Measurements from ENCODE around the gene PTCSC3.

Gene PTCSC3

GRCh38 chr14:36176524-36176923 is at the start of gene PTCSC3:
Gene PTCSC3, minus strand, starts transcription at chr14:36176722.
- no peak for DNase-seq (ENCODE audit: low spot score)

- DNase-seq (ENCODE audit: low spot score): no peak
These were observed 49.6 kb upstream of the PTCSC3 start for GRCh38 chr14:36226164-36226563.

DNA sequence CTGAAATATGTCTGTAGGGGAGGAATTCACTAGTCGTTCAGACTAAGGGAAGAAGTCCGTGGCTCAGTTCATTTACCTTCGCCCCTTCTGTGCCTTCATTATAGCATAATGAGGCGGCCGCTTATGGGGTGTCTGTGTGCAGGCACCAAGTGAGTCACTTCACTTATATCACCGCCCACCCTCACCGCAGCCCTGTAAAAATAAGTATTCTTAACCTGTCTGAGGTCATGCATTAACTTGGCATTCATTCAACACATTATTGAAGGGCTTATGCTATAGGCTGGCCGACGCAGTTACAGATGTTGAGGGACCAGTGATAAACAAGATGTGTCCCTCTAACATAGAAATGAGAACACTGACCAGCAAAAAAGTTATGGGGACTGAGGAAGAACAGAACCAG is 47.7 kb upstream of the PTCSC3 start:
- DNase-seq (ENCODE audit: low spot score): no peak

GRCh38 chr14:36223558-36223957 is 47.0 kb upstream of the PTCSC3 start:
- DNase-seq (ENCODE audit: low spot score): no peak

DNA sequence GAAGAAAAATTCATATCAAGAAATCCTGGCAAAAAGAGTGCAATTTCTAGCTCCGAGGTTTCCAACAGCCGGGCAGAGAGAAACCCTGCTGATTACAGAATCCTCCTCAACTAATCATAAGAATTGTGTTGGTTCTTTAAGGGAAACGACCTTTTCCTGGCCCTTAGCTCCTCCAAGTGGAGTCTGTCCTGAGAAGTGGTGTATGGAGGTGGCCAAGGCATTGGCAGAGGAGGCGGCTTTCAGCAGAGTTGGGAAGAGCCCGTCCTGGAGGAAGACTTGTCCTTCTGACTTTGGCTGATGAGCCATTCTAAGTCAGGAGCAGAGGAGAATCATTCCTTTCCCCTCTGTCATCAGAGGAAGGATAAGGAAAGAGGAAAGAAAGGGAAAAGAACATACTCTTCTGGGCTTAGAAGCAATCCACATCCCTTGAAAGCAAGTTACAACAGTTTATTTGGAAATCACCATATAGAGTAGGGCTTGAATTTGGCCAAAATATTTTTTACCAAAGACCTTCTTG is 46.5 kb upstream of the PTCSC3 start:
- DNase-seq (ENCODE audit: low spot score): no peak

DNA sequence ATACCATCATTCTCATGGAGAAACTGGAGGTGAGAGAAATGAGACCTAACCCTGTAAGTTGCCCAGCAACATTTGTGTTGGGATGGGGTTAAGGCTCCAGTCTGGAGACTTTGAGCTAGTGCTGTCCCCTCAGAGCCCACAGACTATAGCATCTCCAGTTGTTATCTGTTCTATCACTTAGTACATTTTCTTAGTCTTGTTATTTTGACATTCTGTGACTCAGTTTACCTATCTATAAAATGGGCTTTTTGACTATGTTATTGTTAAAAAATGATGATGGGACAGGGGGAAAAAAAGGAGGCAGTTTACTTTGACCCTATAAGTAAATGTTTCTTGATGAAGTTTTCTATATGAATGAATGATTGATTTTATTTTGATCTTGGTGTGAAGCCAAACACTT is 45.8 kb upstream of the PTCSC3 start:
- no peak for DNase-seq (ENCODE audit: low spot score)

- no peak for DNase-seq (ENCODE audit: low spot score)
These were observed 44.6 kb upstream of the PTCSC3 start for GRCh38 chr14:36221112-36221511.

DNA sequence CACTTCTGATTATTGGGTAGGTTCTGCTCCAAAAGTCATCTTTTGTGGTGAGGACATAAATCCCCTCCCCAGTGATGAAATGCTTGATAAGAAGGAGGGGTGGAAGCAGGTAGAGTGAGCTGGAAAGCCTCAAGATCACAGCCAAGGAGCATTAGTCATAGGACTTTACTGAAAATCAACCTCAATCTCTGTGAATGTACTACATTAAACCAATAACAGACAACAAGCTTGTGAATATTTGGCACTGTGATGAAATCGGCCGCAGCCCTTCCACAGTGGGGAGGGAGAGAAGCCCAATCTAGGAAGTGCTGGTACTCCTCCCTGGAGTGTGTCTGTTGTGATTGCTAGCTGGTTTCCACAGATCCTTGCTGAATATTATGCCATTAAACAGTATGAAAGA is 41.2 kb upstream of the PTCSC3 start:
- no peak for DNase-seq (ENCODE audit: low spot score)

- DNase-seq (ENCODE audit: low spot score): no peak
These were observed 40.5 kb upstream of the PTCSC3 start for GRCh38 chr14:36217027-36217426.

DNA sequence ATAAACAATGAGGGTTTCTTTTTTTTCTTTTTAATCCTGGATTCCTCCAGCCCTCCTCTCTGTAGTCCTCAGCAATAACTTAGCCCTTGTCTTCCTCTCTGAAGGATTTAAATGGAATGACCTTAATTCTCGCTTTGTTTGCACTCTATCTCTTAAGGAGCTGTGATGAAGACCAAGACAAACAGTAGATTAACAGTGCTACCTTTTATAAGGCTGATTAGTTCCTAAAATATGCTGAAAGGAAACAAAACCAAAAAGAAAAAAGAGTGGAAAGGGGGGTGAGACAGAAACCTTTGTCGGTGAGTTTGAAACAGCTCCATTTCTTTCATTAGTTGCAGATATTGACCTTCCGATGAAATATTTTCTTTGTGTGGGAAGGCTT is 38.7 kb upstream of the PTCSC3 start:
- DNase-seq (ENCODE audit: low spot score): no peak

GRCh38 chr14:36214476-36215216 is 38.1 kb upstream of the PTCSC3 start:
- no peak for DNase-seq (ENCODE audit: low spot score)

DNA sequence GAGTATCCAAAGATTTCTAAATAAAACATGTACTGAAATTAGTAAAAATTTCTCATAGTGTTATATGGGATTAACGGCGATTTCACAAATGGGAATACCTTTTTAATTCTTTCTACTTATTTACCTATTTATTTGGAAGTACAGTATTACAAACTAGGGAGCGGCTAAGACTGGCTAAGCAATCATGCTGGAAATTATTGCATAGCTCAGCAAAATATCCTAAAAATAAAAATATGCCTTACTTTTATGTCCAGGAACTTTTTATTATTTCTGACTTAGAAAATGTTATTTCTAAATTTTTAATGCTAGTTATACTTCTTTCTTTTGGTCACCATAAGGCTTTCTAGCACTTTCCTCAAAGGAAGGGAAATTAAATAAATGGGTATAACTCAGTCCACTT is 36.5 kb upstream of the PTCSC3 start:
- no peak for DNase-seq (ENCODE audit: low spot score)

DNA sequence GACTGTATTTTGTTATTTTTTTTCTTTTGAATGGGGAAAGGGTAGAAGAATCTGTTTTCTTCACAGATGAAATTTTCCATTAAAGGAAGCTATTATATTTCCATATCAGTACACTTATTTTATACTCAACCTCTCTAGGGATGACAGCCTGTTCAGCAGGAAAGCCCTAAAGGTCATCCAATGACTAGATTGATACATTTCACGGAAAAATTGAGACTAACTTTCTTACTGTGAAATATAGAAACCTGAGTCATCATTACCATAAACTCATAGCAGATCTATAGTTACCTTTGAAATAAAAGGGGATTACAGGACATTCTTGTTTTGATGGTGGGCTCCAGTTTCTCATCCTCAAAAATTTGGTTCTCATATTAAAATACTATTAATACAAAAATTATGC is 36.1 kb upstream of the PTCSC3 start:
- no peak for DNase-seq (ENCODE audit: low spot score)

DNA sequence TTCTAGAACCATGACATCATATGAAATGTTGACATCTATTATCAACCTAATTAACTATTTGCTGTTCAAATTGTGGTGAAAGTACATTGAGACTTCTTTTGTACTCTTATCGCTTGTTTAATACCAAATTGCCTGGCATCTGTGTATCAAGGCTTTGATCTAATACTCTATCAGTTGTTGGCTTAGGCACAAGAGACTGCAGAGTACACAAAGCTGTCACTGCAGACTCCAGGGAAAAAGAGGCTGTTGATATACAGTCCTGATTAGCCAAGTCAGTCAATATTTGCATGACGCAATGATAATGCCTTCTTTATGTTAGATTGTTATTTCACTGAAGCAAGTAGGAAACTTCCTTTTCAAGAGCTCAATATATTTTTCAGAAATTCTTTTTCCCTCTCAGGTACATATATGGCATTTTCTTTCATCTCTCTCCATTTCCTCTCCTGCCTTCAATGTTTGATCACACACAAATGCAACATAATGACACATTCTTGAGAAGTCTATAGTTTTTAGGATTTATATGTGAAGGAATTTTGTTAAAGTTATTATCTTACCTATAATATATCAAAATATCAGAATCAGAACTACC is 32.3 kb upstream of the PTCSC3 start:
- peak; percentile 11 for DNase-seq (ENCODE audit: low spot score)

DNA sequence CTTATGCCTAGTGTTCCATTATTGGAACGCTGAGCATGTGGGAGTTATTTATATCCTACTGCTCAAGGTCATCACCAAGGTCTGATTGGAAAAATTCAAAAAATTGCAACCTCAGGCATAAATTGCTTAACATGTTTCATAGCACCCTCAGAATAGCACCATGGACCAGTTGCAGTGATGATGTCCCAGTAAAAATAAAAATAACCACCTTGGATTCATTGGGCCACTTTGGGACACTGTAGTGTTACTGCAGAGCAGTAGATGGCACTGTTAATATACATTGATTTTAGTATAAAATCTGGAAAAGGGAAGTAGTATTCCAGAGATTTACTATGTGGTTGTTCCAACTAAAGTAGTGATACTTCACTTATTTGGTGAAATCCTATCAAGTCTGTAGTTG is 31.0 kb upstream of the PTCSC3 start:
- DNase-seq (ENCODE audit: low spot score): no peak

DNA sequence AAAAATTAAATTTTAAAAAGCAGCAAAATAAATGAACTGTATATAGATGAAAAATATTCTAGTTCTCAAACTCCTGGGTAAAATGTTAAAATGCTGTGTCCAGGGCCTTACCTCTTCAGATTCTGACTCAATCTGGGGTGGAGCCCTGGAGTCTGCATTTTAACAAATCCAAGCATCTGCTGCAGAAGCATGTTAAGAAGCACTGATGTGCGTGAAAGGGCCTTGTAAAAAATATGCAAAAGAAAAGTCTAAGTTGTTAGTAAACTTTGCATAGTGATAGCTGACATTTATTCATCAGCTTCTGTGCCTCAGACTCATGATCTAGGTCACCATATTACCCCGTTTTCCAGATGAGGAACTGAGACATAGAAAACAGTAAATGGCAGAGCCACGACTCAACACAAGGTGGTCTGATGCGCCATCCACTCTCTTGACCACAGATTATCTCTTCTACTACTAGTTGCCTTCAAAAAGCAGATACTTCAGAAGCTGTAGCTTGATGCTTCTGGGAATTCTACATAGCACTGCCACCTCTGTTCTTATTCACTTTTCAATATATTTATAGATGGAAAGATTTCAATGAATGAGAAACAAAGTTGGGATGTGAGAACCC is 28.0 kb upstream of the PTCSC3 start:
- DNase-seq (ENCODE audit: low spot score): no peak

GRCh38 chr14:36198378-36198777 is 21.9 kb upstream of the PTCSC3 start:
- DNase-seq (ENCODE audit: low spot score): no peak

- DNase-seq (ENCODE audit: low spot score): no peak
These were observed 18.1 kb upstream of the PTCSC3 start for GRCh38 chr14:36194663-36195062.

- DNase-seq (ENCODE audit: low spot score): no peak
These were observed 16.0 kb upstream of the PTCSC3 start for GRCh38 chr14:36192530-36192929.

DNA sequence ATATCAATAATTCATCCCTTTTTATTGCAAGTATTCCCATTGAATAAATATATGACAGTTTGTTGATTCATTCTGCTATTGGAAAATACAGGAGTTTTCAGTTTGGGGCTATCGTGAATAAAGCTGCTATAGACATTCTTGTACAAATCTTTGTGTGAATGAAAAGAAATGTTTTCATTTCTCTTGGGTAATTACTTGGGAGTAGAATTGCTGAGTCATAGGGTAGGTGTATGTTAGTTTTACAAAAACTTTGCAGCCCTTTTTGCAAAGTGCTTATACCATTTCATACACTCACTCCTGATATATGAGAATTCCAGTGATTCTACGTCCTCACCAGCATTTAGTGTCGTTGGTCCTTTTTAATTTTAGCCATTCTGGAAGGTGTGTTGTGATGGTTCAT is 6.9 kb upstream of the PTCSC3 start:
- DNase-seq (ENCODE audit: low spot score): no peak

DNA sequence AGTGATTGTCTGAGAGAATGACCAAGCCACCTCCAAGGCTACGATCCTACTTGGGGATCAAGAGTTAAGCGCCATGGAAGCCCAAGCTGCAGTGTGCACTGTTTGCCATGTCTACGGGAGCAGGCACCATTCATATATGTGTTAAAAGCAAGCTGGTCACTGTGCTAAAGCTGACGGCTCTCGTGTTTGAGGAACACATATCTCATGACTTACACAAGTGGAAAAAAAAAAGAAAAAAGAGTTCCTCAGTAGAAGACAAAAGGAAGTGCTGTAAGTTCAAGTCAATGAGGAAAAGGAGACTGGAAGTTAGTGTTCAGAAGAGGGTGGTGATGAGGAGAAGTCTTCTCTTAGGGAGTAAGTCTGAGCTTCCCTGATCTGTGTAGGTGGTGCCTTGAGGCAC is 4.9 kb upstream of the PTCSC3 start:
- DNase-seq (ENCODE audit: low spot score): no peak

DNA sequence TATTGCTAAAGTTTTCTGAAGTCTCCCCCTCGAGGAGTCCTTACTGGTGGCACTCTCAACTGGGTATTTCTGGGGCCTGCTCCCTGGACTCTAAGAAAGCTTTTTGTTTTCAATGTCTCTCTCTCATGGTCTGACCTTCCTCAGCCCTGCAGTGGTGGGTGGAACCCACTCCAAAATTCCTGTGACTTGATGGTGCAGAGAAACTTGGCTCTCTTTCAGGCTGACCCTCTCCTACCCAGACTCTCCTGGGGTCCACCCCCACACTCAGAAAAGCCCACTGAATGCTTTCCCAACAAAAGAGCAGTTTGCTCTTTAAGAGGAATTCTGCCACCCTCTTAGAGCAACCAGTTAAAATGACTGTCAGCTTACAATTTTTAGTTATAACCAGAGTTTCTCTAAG is 967 bp upstream of the PTCSC3 start:
- no peak for DNase-seq (ENCODE audit: low spot score)

- DNase-seq (ENCODE audit: low spot score): no peak
These were observed 1.6 kb downstream of the PTCSC3 start for GRCh38 chr14:36174767-36175424.
